SHP77 (cell line): ENCODE data around the gene CTSZ.

Source experiments
- DNase-seq, 2 experiments: peaks; one replicate each; lab custom pipeline; 2025; lab: John Stamatoyannopoulos, UW

Gene CTSZ

GRCh38 chr20:59031564-59032022 lies 24.5 kb upstream of the CTSZ start:
- peak in 1 of 2 experiments; percentile 21 for DNase-seq

- DNase-seq, result no peak
Measured at GRCh38 chr20:59030911-59031563, 24.0 kb upstream of the CTSZ start.

GRCh38 chr20:59028812-59029211 lies 21.8 kb upstream of the CTSZ start:
- no peak for DNase-seq

GRCh38 chr20:59027741-59028320 lies 20.8 kb upstream of the CTSZ start:
- no peak for DNase-seq

- DNase-seq, result no peak
Measured at GRCh38 chr20:59026904-59027740, 20.1 kb upstream of the CTSZ start.

- DNase-seq, result no peak
Measured at GRCh38 chr20:59025511-59025910, 18.5 kb upstream of the CTSZ start.

GRCh38 chr20:59025086-59025485 lies 18.0 kb upstream of the CTSZ start:
- no peak for DNase-seq

GRCh38 chr20:59024111-59024530 lies 17.1 kb upstream of the CTSZ start:
- DNase-seq, result no peak

- DNase-seq, result no peak
Measured at GRCh38 chr20:59023616-59024015, 16.6 kb upstream of the CTSZ start.

GRCh38 chr20:59022754-59023153 lies 15.7 kb upstream of the CTSZ start:
- no peak for DNase-seq

- DNase-seq, result no peak
Measured at GRCh38 chr20:59020938-59021551, 14.0 kb upstream of the CTSZ start.

- DNase-seq, result no peak
Measured at GRCh38 chr20:59019217-59019616, 12.2 kb upstream of the CTSZ start, which contains the start of gene TUBB1. TUBB1 (plus strand) TSS chr20:59019429; CDS start chr20:59019523, 94 bp downstream.

GRCh38 chr20:59018817-59019216 lies 11.8 kb upstream of the CTSZ start:
- DNase-seq, result no peak

- no peak for DNase-seq
Measured at GRCh38 chr20:59017493-59018231, 10.6 kb upstream of the CTSZ start.

- no peak for DNase-seq
Measured at GRCh38 chr20:59016795-59017492, 9.9 kb upstream of the CTSZ start.

- no peak for DNase-seq
Measured at GRCh38 chr20:59015812-59016711, 9.0 kb upstream of the CTSZ start.

- no peak for DNase-seq
Measured at GRCh38 chr20:59015411-59015810, 8.4 kb upstream of the CTSZ start.

GRCh38 chr20:59014680-59015389 lies 7.8 kb upstream of the CTSZ start:
- no peak for DNase-seq

- DNase-seq, result no peak
Measured at GRCh38 chr20:59013959-59014608, 7.0 kb upstream of the CTSZ start.
